ENCODE results near the gene CASK.
A peak's percentile ranks its signal among the peaks of the same experiment; 100 is the strongest.

CASK gene

GRCh38 chrX:41824551-41824950 is 98.8 kb downstream of the CASK start:
- no peak for DNase-seq

DNA sequence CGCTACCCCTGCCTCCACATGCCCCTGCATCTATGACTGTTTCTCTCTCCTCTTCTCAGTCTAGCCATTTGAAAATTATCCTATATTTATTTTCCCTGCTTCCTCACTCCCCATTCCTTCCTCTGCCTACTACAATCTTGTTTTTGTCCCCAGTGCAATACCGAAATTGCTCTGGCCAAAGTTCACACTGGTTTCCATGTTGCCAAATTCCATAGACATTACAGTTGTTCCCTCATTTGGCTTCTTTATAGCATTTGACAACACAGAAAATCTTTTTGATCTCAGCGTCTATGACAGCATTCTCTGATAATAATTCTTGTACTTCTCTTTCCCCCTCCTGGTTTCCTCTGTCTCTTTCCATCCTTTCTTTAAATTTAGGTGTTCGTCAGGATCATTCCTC is 100.0 kb downstream of the CASK start:
- no peak for DNase-seq

DNA sequence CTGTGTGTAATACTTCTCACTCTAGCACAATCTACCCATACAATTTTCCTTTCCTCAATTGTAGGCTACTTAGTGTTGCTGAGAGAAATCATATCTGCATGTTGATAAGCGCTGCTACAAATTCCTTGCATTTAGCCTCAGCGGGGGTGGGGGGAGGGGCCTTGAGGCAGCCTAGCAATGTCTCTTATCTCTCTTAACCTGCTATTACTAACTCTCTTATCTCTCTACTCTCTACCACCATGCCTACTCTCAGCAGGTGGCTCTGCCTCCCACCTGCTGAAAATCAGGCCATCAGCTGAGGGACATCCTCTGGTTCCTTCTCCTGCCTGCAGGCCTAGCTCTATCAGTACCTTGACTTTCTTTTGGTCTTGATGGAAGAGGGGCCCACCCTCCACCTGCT is 100.5 kb downstream of the CASK start:
- no peak for DNase-seq

DNA sequence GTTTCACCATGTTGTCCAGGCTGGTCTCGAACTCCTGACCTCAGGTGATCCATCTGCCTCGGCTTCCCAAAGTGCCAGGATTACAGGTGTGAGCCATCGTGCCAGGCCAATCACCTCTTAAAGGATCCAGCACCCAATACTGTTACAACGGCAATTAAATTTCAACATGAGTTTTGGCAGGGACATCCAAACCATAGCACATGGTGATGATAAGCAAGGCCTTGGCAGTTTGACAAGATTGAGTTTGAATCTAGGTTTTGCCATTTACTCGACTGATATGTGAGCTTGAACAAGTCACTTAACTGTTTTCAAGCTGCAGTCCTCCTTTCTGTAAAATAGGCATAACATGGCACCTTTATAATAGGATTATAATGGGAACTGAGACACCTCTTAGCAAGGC is 115.3 kb downstream of the CASK start:
- DNase-seq: no peak

DNA sequence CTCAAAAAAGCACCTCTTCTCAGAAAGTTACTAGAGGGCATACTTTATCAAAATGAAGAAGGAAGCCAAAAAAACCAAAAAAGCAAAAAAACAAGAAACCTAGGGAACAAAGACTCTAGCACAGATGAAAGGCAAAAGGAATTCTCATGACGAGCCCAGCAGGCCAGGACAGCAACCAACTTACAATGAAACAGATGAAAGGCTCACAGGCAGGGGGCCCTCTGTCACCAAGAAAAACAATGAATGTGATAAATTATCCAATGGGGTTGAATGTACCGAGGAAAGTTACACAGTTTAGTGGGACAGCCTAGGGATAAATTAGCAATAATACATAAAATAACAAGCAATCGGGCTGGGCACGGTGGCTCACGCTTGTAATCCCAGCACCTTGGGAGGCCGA is 120.4 kb downstream of the CASK start:
- no peak for DNase-seq

GRCh38 chrX:41799661-41800060 is 123.7 kb downstream of the CASK start:
- no peak for DNase-seq

DNA sequence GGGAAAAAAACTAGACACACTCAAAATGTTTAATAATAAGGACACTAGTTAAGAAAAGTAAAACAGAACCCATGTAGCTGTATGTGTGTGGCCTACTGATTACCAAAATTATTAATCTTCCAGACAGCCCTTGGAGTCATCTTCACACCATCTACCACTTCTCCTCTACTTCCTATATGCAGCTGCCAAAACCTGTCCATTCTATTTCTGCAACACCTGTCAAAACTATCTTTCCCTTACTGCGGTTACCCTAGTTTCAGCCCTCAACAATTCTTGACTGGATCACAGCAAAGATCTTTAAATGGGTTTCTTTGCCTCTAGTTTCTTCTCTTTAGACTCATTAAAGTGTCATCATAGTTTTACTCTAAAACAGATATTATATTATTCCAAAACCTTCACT is 126.8 kb downstream of the CASK start:
- peak; percentile 13 for DNase-seq

DNA sequence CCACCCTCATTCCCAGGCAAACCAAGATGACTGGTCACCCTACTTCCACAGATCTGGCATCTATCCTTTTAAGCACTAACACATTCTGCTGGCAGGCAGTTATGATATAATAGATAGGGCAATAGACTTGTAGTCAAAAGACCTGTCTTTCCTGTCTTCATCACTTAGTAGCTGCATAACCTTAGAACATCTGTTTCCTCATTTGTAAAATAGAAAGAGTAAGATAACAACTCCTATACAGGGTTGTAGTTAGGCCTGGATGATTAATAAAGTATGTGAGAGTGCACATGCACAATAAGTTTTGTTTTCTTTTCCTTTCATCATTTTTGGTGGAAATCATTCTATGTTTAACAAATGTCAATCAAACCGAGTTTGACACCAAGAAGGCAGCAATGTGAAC is 127.3 kb downstream of the CASK start:
- no peak for DNase-seq

- no peak for DNase-seq
Measured at GRCh38 chrX:41789374-41789773, 134.0 kb downstream of the CASK start.

GRCh38 chrX:41785685-41786084 is 137.7 kb downstream of the CASK start:
- no peak for DNase-seq

GRCh38 chrX:41781500-41781899 is 141.9 kb downstream of the CASK start:
- peak; percentile 52 for DNase-seq

DNA sequence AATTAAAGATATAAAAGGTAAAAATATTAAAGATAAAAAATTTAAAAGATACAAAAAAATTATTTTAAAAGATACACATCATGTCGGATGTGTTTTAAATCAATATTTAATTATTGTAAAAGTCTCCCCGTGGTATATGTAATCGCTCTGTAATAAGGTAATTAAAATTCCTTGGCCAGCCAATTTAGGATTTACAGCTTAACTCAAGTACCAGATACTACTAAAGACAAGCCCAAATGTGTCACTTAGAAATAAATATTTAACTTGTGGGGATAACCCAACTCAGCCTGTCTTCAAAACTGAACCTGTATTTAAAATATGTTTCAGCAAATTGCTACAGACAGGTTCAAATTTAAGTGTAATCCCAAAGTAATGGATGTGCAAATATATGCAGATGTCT is 143.4 kb downstream of the CASK start:
- no peak for DNase-seq

- no peak for DNase-seq
Measured at GRCh38 chrX:41779030-41779564, 144.3 kb downstream of the CASK start.

GRCh38 chrX:41761702-41762101 is 161.7 kb downstream of the CASK start:
- DNase-seq: no peak

GRCh38 chrX:41761169-41761568 is 162.2 kb downstream of the CASK start:
- DNase-seq: no peak

GRCh38 chrX:41759817-41760216 is 163.5 kb downstream of the CASK start:
- DNase-seq: peak; percentile 43

DNA sequence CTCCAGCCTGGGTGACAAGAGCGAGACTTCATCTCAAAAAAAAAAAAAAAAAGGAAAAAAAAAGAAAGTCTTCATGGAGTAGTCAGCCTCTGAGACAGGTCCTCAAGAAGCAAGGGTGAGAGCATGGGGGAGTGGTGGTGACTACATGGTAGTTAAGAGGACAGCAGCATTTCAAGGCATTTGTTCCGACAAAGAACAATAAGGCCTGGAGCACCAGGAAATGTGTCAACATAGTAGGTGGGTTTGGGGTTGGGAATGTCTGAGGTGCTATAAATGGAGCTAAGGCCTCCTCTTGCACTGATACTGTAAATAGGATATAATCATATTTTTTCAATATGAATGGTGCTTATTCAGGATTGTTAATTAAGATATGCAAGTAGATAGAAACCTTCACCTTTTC is 165.0 kb downstream of the CASK start:
- DNase-seq: no peak

DNA sequence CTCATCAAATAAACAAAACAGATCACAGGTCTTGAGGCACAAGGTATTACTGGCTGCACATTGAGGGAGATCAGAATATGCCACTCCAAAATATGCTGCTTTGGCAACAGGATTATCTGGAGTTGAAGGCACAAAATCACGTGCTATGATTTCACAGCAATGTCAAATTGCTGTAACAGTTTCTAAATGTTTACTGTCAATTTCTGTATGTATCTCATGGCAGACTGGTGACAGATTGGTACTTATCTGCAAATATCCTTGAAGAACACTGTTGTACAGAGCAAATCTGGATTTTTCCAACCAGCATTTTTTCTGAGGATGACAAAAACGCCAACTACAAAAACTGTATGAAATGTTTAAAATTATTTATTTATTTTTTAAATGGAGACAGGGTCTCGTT is 172.6 kb downstream of the CASK start:
- DNase-seq: no peak

- DNase-seq: no peak
Measured at GRCh38 chrX:41739871-41740270, 183.5 kb downstream of the CASK start.

DNA sequence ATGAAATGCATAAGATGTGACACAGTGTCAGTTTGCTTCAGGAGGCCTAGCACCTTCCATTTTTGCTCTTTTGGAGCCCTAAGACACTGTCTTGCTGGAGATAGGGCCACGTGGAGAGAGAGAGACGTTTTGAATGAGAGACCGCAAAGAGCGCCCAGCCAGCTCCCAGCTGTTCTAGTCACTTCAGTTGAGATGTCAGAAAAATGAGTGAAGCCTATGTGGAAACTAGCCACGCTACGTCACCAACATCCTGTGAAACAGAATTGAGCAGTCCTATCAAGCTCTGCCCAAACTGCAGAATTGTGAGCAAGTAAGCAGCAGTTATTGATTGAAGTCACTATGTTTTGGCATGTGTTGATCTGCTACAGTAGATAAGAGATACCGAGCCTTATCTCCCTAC is 186.3 kb downstream of the CASK start:
- peak; percentile 21 for DNase-seq

DNA sequence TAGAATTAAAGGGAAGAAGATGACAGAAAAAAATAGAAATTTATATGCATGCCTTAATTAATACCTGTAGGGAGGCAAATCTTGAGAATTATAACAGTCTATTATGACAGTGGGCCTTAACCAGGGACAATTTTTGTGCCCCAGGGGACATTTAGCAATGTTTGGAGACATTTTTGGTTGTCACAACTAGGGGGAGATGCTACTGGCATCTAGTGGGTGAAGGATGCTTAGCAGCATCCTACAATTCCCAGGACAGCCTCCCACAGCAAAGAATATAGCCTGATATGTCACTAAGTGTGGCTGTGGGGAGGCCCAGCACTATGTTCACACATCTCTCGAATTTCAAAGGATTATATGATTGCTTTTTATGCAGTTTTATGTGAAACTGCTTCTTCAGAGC is 188.8 kb downstream of the CASK start:
- DNase-seq: no peak

DNA sequence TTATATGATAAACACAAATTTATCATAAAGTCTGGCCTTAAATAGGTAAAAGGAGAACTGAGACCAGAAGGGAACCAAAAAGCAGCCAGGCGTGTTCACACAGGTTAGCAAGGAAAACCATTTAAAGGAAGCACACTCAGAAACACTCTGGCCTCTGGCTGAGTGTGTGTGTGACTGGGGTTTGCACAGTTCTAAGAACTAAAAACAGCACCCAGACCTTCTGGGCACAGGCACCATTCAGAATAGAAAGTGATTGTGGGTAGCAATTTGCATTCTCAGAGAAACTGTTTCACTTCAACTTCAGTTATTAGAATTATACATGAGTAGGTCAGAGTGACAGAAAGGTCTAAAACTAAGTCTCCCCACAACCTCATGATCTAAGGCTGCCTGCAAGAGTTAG is 189.4 kb downstream of the CASK start:
- DNase-seq: no peak

DNA sequence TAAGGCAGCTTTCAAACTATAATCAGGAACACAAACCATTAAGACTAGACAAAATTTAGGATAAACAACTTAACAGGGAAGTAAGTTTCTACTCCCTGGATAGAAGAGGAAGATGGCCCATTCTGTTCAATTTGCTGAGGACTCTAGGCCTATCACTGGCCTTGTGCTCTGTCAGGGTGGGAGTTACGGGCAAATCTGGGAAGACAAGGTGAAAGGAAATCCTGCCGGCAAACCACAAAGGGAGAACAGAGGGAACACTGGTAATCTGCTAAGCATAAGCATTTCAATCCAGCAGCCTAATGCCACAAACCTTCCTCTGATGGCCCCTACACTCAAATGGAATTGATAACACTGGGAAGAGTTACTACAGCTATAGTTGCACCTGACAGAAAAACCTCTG is 191.1 kb downstream of the CASK start:
- no peak for DNase-seq

DNA sequence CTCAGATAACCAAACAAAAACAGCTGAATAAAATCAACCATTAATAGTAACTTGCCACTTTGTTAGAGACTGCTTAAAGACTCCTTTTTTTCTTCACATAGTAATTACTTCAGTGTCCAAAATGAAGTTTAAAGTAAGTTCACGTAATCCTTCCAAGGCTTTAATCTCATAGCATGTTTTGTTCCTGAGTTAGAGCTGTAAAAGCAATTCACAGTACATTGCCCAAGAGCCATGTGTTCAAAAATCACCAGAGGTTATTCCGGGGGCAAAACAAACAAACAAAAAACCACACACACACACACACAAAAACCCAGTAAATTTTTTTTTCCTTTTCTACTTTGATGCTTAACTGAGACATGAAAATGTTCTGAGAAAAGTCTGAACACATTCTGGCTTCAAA is 193.3 kb downstream of the CASK start:
- DNase-seq: no peak

GRCh38 chrX:41728125-41728524 is 195.2 kb downstream of the CASK start:
- no peak for DNase-seq

DNA sequence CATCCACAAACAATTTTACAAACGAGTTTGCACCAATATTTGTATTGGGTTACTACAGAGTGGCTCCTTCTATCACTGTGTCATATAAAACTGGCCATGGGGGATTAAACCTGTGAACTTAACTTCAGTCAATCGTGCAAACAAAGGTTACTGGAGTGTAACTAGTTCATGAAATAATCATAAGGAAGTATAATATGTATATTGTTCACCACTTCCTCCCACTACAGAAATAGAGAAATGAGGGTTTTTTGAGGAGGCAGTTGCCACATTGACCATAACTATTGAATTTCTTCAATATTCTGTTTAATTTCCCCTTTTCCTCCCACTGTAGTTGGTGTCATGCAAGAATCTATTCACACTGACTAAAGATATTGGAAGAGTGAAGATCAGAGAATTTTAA is 199.5 kb downstream of the CASK start, which contains the start of gene GPR82:
Gene GPR82, plus strand, starts transcription at position 356 of the 400 bp plus-strand sequence. CDS start 2,846 bp downstream, outside the sequence.
- no peak for DNase-seq

Data from CD4-positive, alpha-beta T cell treated with Interleukin-21 for 1 hour (primary cell).